Activated naive CD4-positive, alpha-beta T cell treated with anti-CD3 and anti-CD28 coated beads, Interleukin-2, amount 10 ng/mL, durations not matched to agents 7 days and 5 days (primary cell): ENCODE results near the gene GLUD1.
"Not testable (repeated sequence)": the region's sequence is repeated elsewhere in the genome, so short reads cannot be mapped to it uniquely, and the experiment has no call there.

Experiments
- CTCF ChIA-PET: fragments of 350-600 bp; sonication (Branson Sonifier 250); formaldehyde crosslinking; loops from one replicate; lab custom pipeline; 2021; ENCODE audit warnings: antibody characterized with exemption; lab: Charles Lee
- DNase-seq: peaks from one replicate; pipeline ENCODE4 v3.0.0-alpha.2; 2020
- H3K27ac Mint-ChIP-seq: one replicate; pipeline ENCODE4 v1.8.0; 2021; ENCODE audit warnings: mild to moderate bottlenecking, moderate library complexity, mixed read lengths
- H3K27me3 Mint-ChIP-seq: one replicate; pipeline ENCODE4 v1.8.0; 2021; ENCODE audit warnings: mild to moderate bottlenecking, mixed read lengths
- H3K36me3 Mint-ChIP-seq: one replicate; pipeline ENCODE4 v1.8.0; 2021; ENCODE audit warnings: mixed read lengths
- H3K4me1 Mint-ChIP-seq: one replicate; pipeline ENCODE4 v1.8.0; 2021; ENCODE audit warnings: mixed read lengths
- H3K4me3 Mint-ChIP-seq: one replicate; pipeline ENCODE4 v1.8.0; 2021; ENCODE audit warnings: mild to moderate bottlenecking, moderate library complexity, mixed read lengths
- H3K9me3 Mint-ChIP-seq: one replicate; pipeline ENCODE4 v1.8.0; 2021; ENCODE audit warnings: mixed read lengths

The GLUD1 gene

DNA sequence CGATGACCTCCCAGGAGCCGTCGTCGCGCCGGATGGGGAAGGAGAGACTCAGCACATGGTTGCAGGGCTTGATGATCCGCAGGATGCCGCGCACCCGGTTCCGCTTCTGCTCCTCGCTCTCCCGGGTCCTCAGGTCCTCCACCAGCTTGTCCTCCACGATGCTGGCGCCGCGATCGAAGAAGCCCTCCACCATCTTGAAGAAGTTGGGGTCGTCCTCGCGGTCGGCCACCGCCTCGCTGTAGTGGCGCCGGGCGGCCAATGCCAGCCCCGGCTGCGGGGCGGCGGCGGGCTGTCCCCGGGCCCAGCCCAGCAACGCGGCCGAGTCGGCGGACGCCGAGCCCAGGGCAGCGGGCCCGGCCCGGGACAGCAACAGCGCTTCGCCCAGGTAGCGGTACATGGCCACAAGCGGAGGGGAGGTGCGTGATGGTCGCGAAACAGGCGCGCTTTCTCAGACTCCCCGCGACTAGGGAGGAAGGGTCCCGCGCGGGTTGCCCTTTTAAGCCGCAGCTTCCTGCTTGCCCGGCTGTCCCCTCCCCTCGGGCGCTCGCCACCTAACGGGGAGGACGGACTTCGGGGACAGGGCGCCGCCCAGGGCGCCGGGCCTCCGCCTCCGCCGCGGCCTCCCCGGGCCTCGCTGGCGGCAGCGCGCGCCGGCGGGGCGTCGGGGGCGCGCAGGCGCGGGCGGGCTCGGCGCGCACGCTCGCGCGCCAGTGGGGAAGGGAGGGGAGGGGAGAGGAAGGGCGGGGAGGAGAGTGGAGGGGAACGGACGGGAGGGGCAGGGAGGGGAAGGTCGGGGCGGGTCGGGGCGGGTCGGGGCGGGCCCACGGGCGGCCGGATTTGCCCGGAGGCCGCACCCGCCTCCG lies at the start of gene GLUD1, which contains the start of gene SHLD2:
TSS of gene GLUD1 (minus strand) at position 471 of the 863 bp plus-strand sequence. CDS start at position 397, 74 bp downstream.
TSS of gene SHLD2 (plus strand) at position 834 of the 863 bp plus-strand sequence. CDS start 56,149 bp downstream, outside the sequence.
- H3K4me1 Mint-ChIP-seq: peaks cover 62% of the 10 kb centered on the region
- H3K36me3 Mint-ChIP-seq: peaks cover 29% of the 10 kb centered on the region
- H3K27me3 Mint-ChIP-seq: no peaks in the 10 kb centered on the region
- CTCF ChIA-PET: interaction anchor here (0.8 to 1.0 kb wide), 2 partner anchors 9 to 40 kb away, joined by 3 read pairs; no protein-coding TSS in a partner anchor
- peak within 1 kb of the TSS; percentile 89 for H3K4me3 Mint-ChIP-seq
- H3K27ac Mint-ChIP-seq: peak within 1 kb of the TSS; percentile 98
- H3K9me3 Mint-ChIP-seq: no peaks in the 10 kb centered on the region
- DNase-seq: peak; percentile 93

DNA sequence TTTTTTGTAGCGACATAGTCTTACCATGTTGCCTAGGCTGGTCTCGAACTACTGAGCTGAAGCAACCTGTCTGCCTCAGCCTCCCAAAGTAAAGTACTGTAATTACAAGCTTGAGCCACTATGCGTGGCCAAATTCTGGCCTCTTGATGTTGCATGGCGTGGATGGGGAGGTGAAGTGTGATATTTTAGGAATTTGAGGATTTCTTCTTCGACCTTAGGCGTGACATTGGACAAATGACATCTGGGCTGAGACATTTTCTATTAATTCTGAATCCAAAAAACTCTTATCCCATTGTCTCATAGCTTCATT lies 48.4 kb upstream of the GLUD1 start:
- H3K27ac Mint-ChIP-seq, DNase-seq, H3K4me3 Mint-ChIP-seq, H3K36me3 Mint-ChIP-seq, H3K9me3 Mint-ChIP-seq, H3K27me3 Mint-ChIP-seq, H3K4me1 Mint-ChIP-seq: not testable (repeated sequence)
- CTCF ChIA-PET: interaction anchor here (0.6 kb wide), 1 partner anchor 83 kb away, joined by 3 read pairs; no protein-coding TSS in a partner anchor

GRCh38 chr10:87142230-87143108 lies 47.8 kb upstream of the GLUD1 start:
- H3K27me3 Mint-ChIP-seq, H3K27ac Mint-ChIP-seq, H3K4me1 Mint-ChIP-seq, H3K36me3 Mint-ChIP-seq, H3K4me3 Mint-ChIP-seq, DNase-seq, H3K9me3 Mint-ChIP-seq: not testable (repeated sequence)
- CTCF ChIA-PET: interaction anchor here (0.6 kb wide), 1 partner anchor 82 kb away, joined by 3 read pairs; no protein-coding TSS in a partner anchor

DNA sequence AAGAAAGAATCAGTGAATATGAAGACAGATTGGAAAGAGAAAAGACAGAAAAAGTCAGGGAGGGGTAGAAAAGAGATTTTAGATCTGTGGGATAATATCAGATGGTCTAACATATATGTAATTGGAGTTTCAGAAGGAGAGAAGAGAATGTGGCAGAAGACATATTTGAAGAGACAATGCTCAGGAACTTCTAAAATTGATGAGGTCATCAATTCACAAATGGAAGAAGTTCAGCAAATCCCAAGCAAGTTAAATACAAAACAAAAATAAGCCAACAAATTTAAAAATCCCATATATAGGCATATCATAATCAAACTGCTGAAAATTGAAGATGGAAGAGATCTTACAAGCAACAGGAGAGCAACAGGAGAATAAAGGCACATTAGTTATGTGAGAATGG lies 42.8 kb upstream of the GLUD1 start:
- CTCF ChIA-PET, DNase-seq, H3K4me3 Mint-ChIP-seq, H3K27me3 Mint-ChIP-seq, H3K4me1 Mint-ChIP-seq, H3K27ac Mint-ChIP-seq: not testable (repeated sequence)
- Mint-ChIP-seq H3K9me3 (peaks cover 11% of the 10 kb centered on the region), H3K36me3 (peaks cover 26% of the 10 kb centered on the region)

DNA sequence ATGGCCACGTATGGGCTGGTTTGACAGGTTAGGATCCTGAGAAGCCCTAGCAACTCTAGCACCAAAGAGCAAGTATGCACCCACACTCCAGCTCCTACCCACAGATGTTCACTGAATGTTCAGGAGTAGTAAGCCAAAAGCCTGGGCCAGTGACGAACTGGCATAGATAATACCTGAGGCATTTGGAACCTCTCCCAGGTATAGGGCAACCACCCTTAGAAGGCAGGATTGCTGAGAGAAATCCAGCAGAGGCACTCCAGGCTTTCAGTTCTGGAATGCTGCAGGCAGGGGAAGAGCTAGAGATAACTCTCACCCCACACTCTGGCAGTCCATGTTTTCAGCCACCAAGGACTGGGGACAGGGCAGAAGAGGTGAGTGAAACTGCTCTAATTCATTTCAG lies 39.8 kb upstream of the GLUD1 start:
- not testable (repeated sequence) for H3K4me1 Mint-ChIP-seq, H3K4me3 Mint-ChIP-seq

GRCh38 chr10:87133936-87134335 lies 39.3 kb upstream of the GLUD1 start:
- H3K4me3 Mint-ChIP-seq, CTCF ChIA-PET, DNase-seq, H3K27ac Mint-ChIP-seq, H3K27me3 Mint-ChIP-seq, H3K4me1 Mint-ChIP-seq: not testable (repeated sequence)
- peaks cover 11% of the 10 kb centered on the region for H3K9me3 Mint-ChIP-seq
- peaks cover 30% of the 10 kb centered on the region for H3K36me3 Mint-ChIP-seq

More for the DNA sequence above, 39.8 kb upstream of the GLUD1 start:
- DNase-seq, CTCF ChIA-PET, H3K27me3 Mint-ChIP-seq, H3K27ac Mint-ChIP-seq: not testable (repeated sequence)
- Mint-ChIP-seq H3K9me3 (peaks cover 11% of the 10 kb centered on the region), H3K36me3 (peaks cover 29% of the 10 kb centered on the region)

DNA sequence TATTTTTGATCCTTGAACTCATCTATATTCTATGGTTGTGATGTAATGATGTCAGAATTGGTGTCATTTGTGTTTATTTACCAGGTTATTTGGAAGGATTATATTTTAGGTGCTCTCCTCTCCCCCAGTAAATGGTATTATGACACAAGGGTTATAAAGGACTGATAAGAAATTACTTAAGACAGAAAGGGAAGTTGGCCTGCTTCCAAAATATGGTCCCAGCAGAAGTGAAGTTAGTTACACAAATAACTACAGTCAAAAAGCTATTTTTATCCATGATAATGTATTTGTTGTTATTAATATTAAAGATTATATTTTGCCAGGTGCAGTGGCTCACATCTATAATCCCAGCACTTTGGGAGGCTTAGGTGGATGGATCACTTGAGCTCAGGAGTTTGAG lies 37.5 kb upstream of the GLUD1 start:
- CTCF ChIA-PET, H3K27ac Mint-ChIP-seq, DNase-seq, H3K9me3 Mint-ChIP-seq, H3K27me3 Mint-ChIP-seq, H3K4me3 Mint-ChIP-seq, H3K4me1 Mint-ChIP-seq: not testable (repeated sequence)
- H3K36me3 Mint-ChIP-seq: peaks cover 27% of the 10 kb centered on the region

DNA sequence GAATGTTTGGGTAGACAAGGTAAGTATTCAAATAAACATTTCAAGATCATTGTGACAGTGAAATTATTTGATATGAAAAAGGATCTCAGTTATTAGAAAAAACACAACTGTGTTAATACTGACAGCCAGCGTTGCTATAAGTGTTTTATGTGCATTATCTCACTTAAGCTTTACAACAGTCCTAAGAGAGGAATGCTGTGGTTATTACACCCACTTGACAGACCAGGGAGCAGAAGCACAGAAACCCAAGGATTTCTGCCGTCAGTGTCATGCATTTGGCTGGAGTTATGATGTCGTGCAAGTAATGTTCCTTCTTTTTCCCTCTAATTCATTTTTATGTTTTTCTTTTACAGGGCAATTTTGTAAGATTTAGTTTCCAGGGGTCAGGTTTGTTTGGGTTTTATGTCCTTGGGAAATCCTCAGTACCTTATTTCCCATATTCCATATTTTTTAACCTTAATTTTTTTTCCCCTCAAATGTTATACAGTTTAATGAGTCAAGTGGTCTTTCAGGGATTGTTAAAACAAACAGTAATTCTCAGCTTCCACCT lies 33.0 kb upstream of the GLUD1 start:
- H3K4me1 Mint-ChIP-seq, DNase-seq, H3K4me3 Mint-ChIP-seq, CTCF ChIA-PET, H3K27me3 Mint-ChIP-seq, H3K27ac Mint-ChIP-seq, H3K9me3 Mint-ChIP-seq: not testable (repeated sequence)
- peaks cover 11% of the 10 kb centered on the region for H3K36me3 Mint-ChIP-seq

GRCh38 chr10:87127048-87127447 lies 32.4 kb upstream of the GLUD1 start:
- H3K9me3 Mint-ChIP-seq, H3K27me3 Mint-ChIP-seq, CTCF ChIA-PET, H3K4me1 Mint-ChIP-seq, H3K27ac Mint-ChIP-seq, DNase-seq, H3K4me3 Mint-ChIP-seq: not testable (repeated sequence)
- H3K36me3 Mint-ChIP-seq: peaks cover 11% of the 10 kb centered on the region

- H3K4me1 Mint-ChIP-seq, H3K4me3 Mint-ChIP-seq, DNase-seq, H3K27me3 Mint-ChIP-seq, H3K36me3 Mint-ChIP-seq, H3K27ac Mint-ChIP-seq, CTCF ChIA-PET, H3K9me3 Mint-ChIP-seq: not testable (repeated sequence)
These were observed 28.7 kb upstream of the GLUD1 start for GRCh38 chr10:87123351-87123750.

GRCh38 chr10:87119029-87119428 lies 24.4 kb upstream of the GLUD1 start:
- CTCF ChIA-PET, H3K4me3 Mint-ChIP-seq, H3K9me3 Mint-ChIP-seq, H3K27ac Mint-ChIP-seq, H3K4me1 Mint-ChIP-seq, H3K27me3 Mint-ChIP-seq, DNase-seq: not testable (repeated sequence)
- H3K36me3 Mint-ChIP-seq: peaks cover 18% of the 10 kb centered on the region

DNA sequence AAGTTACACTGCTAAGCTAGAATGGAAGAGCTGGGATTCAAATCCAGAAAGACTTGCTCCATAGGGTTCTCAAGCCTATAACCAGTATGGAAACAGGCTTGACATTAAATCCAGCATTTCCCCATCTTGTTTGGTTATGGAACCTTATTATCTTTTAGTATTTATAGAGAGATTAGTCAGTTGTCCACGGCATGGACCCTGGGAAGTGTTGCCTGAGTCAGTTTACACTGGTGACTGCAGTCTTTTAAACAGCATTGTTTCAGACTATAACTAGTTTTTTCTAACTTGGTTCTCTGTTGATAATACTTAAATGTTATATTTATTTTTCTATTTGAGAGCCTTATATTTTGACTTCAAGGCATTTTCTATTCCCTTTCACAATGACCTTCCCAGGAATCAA lies 23.5 kb upstream of the GLUD1 start:
- H3K4me3 Mint-ChIP-seq, DNase-seq, H3K27ac Mint-ChIP-seq, CTCF ChIA-PET, H3K9me3 Mint-ChIP-seq, H3K4me1 Mint-ChIP-seq, H3K27me3 Mint-ChIP-seq: not testable (repeated sequence)
- peaks cover 22% of the 10 kb centered on the region for H3K36me3 Mint-ChIP-seq

GRCh38 chr10:87105446-87106124 lies 10.9 kb upstream of the GLUD1 start:
- Mint-ChIP-seq H3K36me3 (peaks cover 46% of the 10 kb centered on the region), H3K27me3 (no peaks in the 10 kb centered on the region), H3K27ac (no peak overlapping the region), H3K4me1 (peaks cover 2% of the 10 kb centered on the region), H3K9me3 (no peaks in the 10 kb centered on the region), H3K4me3 (no peak overlapping the region)
- no peak for DNase-seq
- CTCF ChIA-PET: no interaction called here

DNA sequence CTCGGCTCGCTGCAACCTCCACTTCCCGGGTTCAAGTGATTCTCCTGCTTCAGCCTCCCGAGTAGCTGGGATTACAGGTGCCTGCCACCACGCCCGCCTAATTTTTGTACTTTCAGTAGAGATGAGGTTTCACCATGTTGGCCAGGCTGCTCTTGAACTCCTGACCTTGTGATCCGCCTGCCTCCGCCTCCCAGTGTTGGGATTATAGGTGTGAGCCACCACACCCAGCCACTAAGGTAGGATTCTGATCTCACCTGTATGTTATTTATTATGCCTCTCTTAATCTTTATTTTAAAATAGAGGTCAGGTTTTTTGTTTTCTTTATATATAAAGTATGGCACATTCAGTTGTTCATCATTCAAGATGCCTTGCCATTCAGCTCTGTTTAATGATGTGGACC lies 10.1 kb upstream of the GLUD1 start:
- H3K27ac Mint-ChIP-seq, DNase-seq, CTCF ChIA-PET, H3K27me3 Mint-ChIP-seq, H3K9me3 Mint-ChIP-seq, H3K4me3 Mint-ChIP-seq, H3K4me1 Mint-ChIP-seq: not testable (repeated sequence)
- H3K36me3 Mint-ChIP-seq: peaks cover 49% of the 10 kb centered on the region
